BJ (cell line): ENCODE measurements around the gene ARFGEF3. TPM values are rescaled to one million over a fixed set of nuclear protein-coding genes. Genes with fewer than 3 reads are reported as not detected.

Experiments used
- CTCF ChIA-PET: fragments of 350-600 bp; formaldehyde crosslinking; extraction: SDS; loops from one replicate; lab custom pipeline; 2021; ENCODE audit warnings: antibody characterized with exemption, inconsistent platforms; lab: Yijun Ruan, JAX
- POLR2A ChIA-PET: fragments of 300-600 bp; sonication (Branson Sonifier 250); formaldehyde crosslinking; extraction: SDS; loops from one replicate; lab custom pipeline; 2021; ENCODE audit warnings: antibody characterized with exemption; lab: Charles Lee
- DNase-seq: peaks from one replicate; pipeline ENCODE4 v3.0.0-alpha.2; 2011; ENCODE audit warnings: low read depth
- H3K27me3 ChIP-seq: 2 replicates; pipeline ENCODE4 v1.6.0; 2011; ENCODE audit warnings: low read length; ENCODE audit not compliant: control insufficient read depth, insufficient read depth
- H3K36me3 ChIP-seq: 2 replicates; pipeline ENCODE4 v1.5.1; 2011; ENCODE audit warnings: low read length; ENCODE audit not compliant: control insufficient read depth, insufficient read depth
- H3K4me3 ChIP-seq: 2 replicates; pipeline ENCODE4 v1.5.1; 2011; ENCODE audit warnings: low read depth, mild to moderate bottlenecking, control low read depth, low read length
- CTCF ChIP-seq: IDR thresholded peaks from 2 replicates; pipeline ENCODE4 v1.5.1; 2011; ENCODE audit warnings: low read depth, mild to moderate bottlenecking, control low read depth, inconsistent platforms, low read length, moderate library complexity; ENCODE audit not compliant: insufficient read depth
- polyA plus RNA-seq: library from polyadenylated mRNA; depleted of rRNA; stranded (reverse); fragments of >200 nt; gene quantifications from 2 replicates; pipeline ENCODE4 v1.2.3, GENCODE V29; 2011

ARFGEF3 gene
- polyA plus RNA-seq, 1 experiment = 0.27 TPM

DNA sequence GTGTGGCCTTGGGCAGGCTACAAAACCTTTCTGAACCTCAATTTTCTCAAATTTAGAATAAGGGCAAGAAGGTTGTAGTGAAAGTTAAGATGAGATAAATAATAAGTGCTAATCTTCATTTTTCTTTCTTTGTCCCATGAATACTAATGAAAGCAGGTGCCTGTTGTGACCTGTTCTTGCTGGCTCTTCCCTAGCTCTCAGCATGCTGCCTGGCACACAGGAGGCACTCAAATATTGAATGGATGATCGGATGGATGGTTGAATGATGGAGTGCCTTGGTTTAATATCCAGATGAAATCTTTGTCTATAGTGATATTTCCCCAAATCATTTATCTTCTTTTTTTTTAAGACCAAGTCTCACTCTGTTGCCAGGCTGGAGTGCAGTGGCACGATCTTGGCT is 41.6 kb downstream of the ARFGEF3 start:
- no peak for DNase-seq
- Histone ChIP-seq H3K27me3 (no peaks in the 10 kb centered on the region), H3K4me3 (no peak overlapping the region), H3K36me3 (no peaks in the 10 kb centered on the region)
- POLR2A ChIA-PET = no interaction called here
- CTCF ChIA-PET = no interaction called here
- TF ChIP-seq CTCF = no peak

- TF ChIP-seq CTCF = no peak
Measured at GRCh38 chr6:138204303-138204702, 42.6 kb downstream of the ARFGEF3 start.

DNA sequence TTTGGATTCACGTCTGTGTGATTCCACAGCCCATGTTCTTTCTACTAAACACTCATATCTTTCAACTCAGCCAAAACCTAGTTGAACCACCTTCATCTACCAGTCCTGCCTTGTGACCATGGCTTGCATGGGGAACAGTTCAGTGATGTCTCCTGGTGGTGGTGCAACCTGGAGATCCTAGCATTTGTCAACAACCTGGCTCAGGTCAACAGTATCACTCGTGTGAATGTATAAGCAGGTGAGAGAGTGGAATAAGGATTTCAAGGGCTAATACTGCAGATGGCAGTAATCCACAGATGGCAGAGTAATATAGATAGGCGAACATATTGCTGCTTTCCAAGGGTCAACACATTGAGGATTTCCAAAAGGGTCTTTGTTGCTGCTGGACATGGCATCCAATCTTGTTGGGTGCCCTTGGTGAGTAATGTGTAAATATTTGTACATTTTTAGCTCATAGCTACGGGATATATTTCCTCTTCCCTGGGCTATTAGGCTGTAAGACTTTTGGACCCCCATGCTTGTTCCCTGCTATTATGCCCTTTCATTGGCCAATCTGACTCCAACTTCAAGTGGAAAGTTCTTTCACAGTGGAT is 43.1 kb downstream of the ARFGEF3 start:
- CTCF ChIA-PET = interaction anchor here (1.1 to 1.4 kb wide), 2 partner anchors 9 to 11 kb away, joined by 3 read pairs; no protein-coding TSS in a partner anchor
- H3K27me3 ChIP-seq = no peaks in the 10 kb centered on the region
- no peaks in the 10 kb centered on the region for H3K36me3 ChIP-seq
- no peak for DNase-seq
- no peak for TF ChIP-seq CTCF
- no peak overlapping the region for H3K4me3 ChIP-seq
- POLR2A ChIA-PET = no interaction called here

More at GRCh38 chr6:138204303-138204702, 42.6 kb downstream of the ARFGEF3 start:
- DNase-seq = no peak
- POLR2A ChIA-PET = no interaction called here
- Histone ChIP-seq H3K27me3 (no peaks in the 10 kb centered on the region), H3K36me3 (no peaks in the 10 kb centered on the region), H3K4me3 (no peak overlapping the region)
- CTCF ChIA-PET = no interaction called here

DNA sequence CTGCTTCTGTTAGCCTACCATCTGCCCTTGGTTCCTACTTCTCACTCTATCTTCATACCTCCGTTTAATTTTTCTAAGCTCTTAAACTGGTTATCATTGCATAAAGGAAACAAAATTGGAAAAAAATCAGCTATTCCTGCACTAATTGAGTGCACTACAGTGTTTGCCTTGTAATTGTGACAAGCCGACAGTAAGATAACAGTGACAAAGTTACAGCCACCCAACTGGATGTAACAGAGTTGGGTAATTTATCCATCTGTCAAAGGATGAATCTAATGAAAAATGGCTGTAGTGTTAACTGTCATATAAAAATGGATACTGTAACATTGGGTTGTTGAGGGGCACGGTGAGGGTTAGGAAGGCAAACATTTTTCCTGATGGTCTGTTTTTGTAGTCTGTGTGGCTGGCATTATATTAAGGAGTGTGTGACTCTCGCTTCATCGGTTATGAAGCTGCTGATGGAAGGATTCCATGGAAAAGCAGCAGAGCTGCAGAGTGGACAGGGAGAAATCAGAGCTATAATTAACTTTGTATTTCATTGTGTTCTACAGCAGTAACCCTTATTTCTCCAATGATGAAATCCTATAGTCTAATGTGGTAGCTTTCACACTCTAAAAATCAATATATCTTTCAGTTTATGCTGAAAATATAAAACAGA is 43.8 kb downstream of the ARFGEF3 start:
- H3K27me3 ChIP-seq = no peaks in the 10 kb centered on the region
- DNase-seq = no peak
- CTCF ChIA-PET = interaction anchor here (1.1 to 1.4 kb wide), 2 partner anchors 10 kb away, joined by 3 read pairs; no protein-coding TSS in a partner anchor
- TF ChIP-seq CTCF = no peak
- H3K36me3 ChIP-seq = no peaks in the 10 kb centered on the region
- POLR2A ChIA-PET = no interaction called here
- H3K4me3 ChIP-seq = no peak overlapping the region

DNA sequence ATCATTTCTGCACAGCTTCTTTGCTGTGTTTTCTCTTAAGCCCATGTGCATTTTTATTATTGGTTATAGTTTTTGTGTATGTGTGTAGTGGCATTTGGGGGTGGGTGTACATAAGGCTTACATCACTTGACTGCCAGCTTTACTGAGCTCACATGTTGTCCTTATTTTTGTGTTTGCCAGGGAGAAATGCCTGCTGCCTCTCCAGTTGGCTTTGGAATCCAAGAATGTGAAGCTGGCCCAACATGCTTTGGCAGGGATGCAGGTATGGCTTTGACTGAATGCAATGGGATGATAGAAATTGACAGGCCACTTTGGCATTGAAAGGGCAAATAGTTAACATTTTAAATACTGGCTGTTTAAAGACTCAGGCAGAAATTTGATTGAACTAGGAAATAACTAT is 45.1 kb downstream of the ARFGEF3 start:
- no peaks in the 10 kb centered on the region for H3K36me3 ChIP-seq
- no peak for TF ChIP-seq CTCF
- H3K4me3 ChIP-seq = no peak overlapping the region
- CTCF ChIA-PET = no interaction called here
- POLR2A ChIA-PET = no interaction called here
- DNase-seq = no peak
- H3K27me3 ChIP-seq = no peaks in the 10 kb centered on the region
